NCI-H2196 (cell line): Measurements from ENCODE around the gene HDAC11.
"Not testable (repeated sequence)": the region's sequence is repeated elsewhere in the genome, so short reads cannot be mapped to it uniquely, and the experiment has no call there.

Experiments used
- DNase-seq: peaks from one replicate; lab custom pipeline; 2025; ENCODE audit not compliant: unreplicated experiment; lab: John Stamatoyannopoulos, UW

HDAC11 gene

GRCh38 chr3:13492976-13493866 is 13.1 kb downstream of the HDAC11 start:
- DNase-seq = no peak

GRCh38 chr3:13493867-13494441 is 13.8 kb downstream of the HDAC11 start:
- DNase-seq = no peak

GRCh38 chr3:13494463-13495350 is 14.6 kb downstream of the HDAC11 start:
- DNase-seq = no peak

GRCh38 chr3:13495351-13495813 is 15.3 kb downstream of the HDAC11 start:
- no peak for DNase-seq

- peak; percentile 60 for DNase-seq
These were observed 16.0 kb downstream of the HDAC11 start for GRCh38 chr3:13495921-13496723.

- DNase-seq = no peak
These were observed 16.8 kb downstream of the HDAC11 start for GRCh38 chr3:13496879-13497278.

GRCh38 chr3:13497386-13497785 is 17.3 kb downstream of the HDAC11 start:
- DNase-seq = no peak

GRCh38 chr3:13498354-13499060 is 18.4 kb downstream of the HDAC11 start:
- no peak for DNase-seq

- DNase-seq = not testable (repeated sequence)
These were observed 19.1 kb downstream of the HDAC11 start for GRCh38 chr3:13499246-13499645.

- no peak for DNase-seq
These were observed 20.2 kb downstream of the HDAC11 start for GRCh38 chr3:13500133-13500885.

- DNase-seq = no peak
These were observed 20.9 kb downstream of the HDAC11 start for GRCh38 chr3:13501056-13501455.

- DNase-seq = no peak
These were observed 21.4 kb downstream of the HDAC11 start for GRCh38 chr3:13501521-13501920.

- DNase-seq = no peak
These were observed 22.1 kb downstream of the HDAC11 start for GRCh38 chr3:13501958-13502790.

- DNase-seq = no peak
These were observed 22.6 kb downstream of the HDAC11 start for GRCh38 chr3:13502791-13503060.

- no peak for DNase-seq
These were observed 24.2 kb downstream of the HDAC11 start for GRCh38 chr3:13504161-13504831.

- no peak for DNase-seq
These were observed 25.3 kb downstream of the HDAC11 start for GRCh38 chr3:13505147-13506130.

GRCh38 chr3:13506239-13506638 is 26.1 kb downstream of the HDAC11 start:
- DNase-seq = no peak
